H9 (cell line): ENCODE measurements around the gene DLAT. TPM values are rescaled to one million over a fixed set of nuclear protein-coding genes. Genes with fewer than 3 reads are reported as not detected.

Source experiments
- DNase-seq: peaks from one replicate; pipeline ENCODE4 v3.0.0-alpha.2; 2017
- H2AFZ ChIP-seq: one replicate; pipeline ENCODE4 v1.6.1; 2013; ENCODE audit warnings: mild to moderate bottlenecking, low read length, control low read depth, moderate library complexity
- H2AK5ac ChIP-seq: 2 replicates; pipeline ENCODE4 v1.6.1; 2013; ENCODE audit warnings: low read length, control low read depth, mixed read lengths; ENCODE audit not compliant: insufficient read length
- H2BK120ac ChIP-seq: one replicate; pipeline ENCODE4 v1.6.1; 2013; ENCODE audit warnings: low read depth, mild to moderate bottlenecking, low read length, control low read depth, inconsistent platforms; ENCODE audit not compliant: poor library complexity, severe bottlenecking
- H2BK12ac ChIP-seq: 2 replicates; pipeline ENCODE4 v1.6.1; 2013; ENCODE audit warnings: low read length, control low read depth, mixed read lengths, low read depth; ENCODE audit not compliant: insufficient read length
- H2BK15ac ChIP-seq: 2 replicates; pipeline ENCODE4 v1.6.1; 2013; ENCODE audit warnings: low read depth, low read length, control low read depth
- H2BK20ac ChIP-seq: one replicate; pipeline ENCODE4 v1.6.1; 2013; ENCODE audit warnings: low read depth, mild to moderate bottlenecking, low read length, control low read depth, inconsistent platforms; ENCODE audit not compliant: poor library complexity, severe bottlenecking
- H2BK5ac ChIP-seq: 2 replicates; pipeline ENCODE4 v1.6.1; 2013; ENCODE audit warnings: low read length, control low read depth, mixed read lengths; ENCODE audit not compliant: insufficient read length
- H3K14ac ChIP-seq: 2 replicates; pipeline ENCODE4 v1.6.1; 2013; ENCODE audit warnings: low read length, control low read depth; ENCODE audit not compliant: insufficient read depth
- H3K18ac ChIP-seq: 2 replicates; pipeline ENCODE4 v1.6.1; 2013; ENCODE audit warnings: low read depth, mild to moderate bottlenecking, mixed read lengths, low read length, control low read depth; ENCODE audit not compliant: insufficient read length
- H3K23ac ChIP-seq: 2 replicates; pipeline ENCODE4 v1.6.1; 2013; ENCODE audit warnings: low read length, control low read depth, mixed read lengths, low read depth; ENCODE audit not compliant: insufficient read length
- H3K23me2 ChIP-seq: 2 replicates; pipeline ENCODE4 v1.6.1; 2013; ENCODE audit warnings: low read depth, mild to moderate bottlenecking, mixed read lengths, low read length, control low read depth; ENCODE audit not compliant: insufficient read length, poor library complexity, severe bottlenecking
- H3K27ac ChIP-seq: 2 replicates; pipeline ENCODE4 v1.5.1; 2013; ENCODE audit warnings: low read length, control low read depth, mixed read lengths, low read depth; ENCODE audit not compliant: insufficient read length
- H3K27me3 ChIP-seq: 2 replicates; pipeline ENCODE4 v1.6.1; 2013; ENCODE audit warnings: low read length, control low read depth, inconsistent platforms; ENCODE audit not compliant: insufficient read depth
- H3K4ac ChIP-seq: 2 replicates; pipeline ENCODE4 v1.6.1; 2013; ENCODE audit warnings: low read depth, mild to moderate bottlenecking, control low read depth, inconsistent platforms, low read length, moderate library complexity
- H3K4me1 ChIP-seq: 2 replicates; pipeline ENCODE4 v1.6.1; 2013; ENCODE audit warnings: low read length, control low read depth, inconsistent platforms; ENCODE audit not compliant: insufficient read depth
- H3K4me2 ChIP-seq: 2 replicates; pipeline ENCODE4 v1.6.1; 2013; ENCODE audit warnings: low read length, control low read depth, mixed read lengths; ENCODE audit not compliant: insufficient read length, insufficient read depth
- H3K56ac ChIP-seq: 2 replicates; pipeline ENCODE4 v1.6.1; 2013; ENCODE audit warnings: low read depth, mild to moderate bottlenecking, mixed read lengths, low read length, control low read depth; ENCODE audit not compliant: insufficient read length
- H3K79me1 ChIP-seq: 2 replicates; pipeline ENCODE4 v1.6.1; 2013; ENCODE audit warnings: low read depth, mild to moderate bottlenecking, moderate library complexity, low read length, control low read depth, inconsistent platforms; ENCODE audit not compliant: insufficient read depth, poor library complexity, severe bottlenecking
- H3K79me2 ChIP-seq: 2 replicates; pipeline ENCODE4 v1.6.1; 2013; ENCODE audit warnings: low read length, control low read depth, inconsistent platforms; ENCODE audit not compliant: insufficient read depth
- H3K9ac ChIP-seq: 2 replicates; pipeline ENCODE4 v1.6.1; 2013; ENCODE audit warnings: low read length, control low read depth, mixed read lengths; ENCODE audit not compliant: insufficient read length; ENCODE audit errors: extremely low read depth
- H3K9me3 ChIP-seq: one replicate; pipeline ENCODE4 v1.6.1; 2013; ENCODE audit warnings: low read depth, low read length, inconsistent platforms; ENCODE audit not compliant: control insufficient read depth
- H3T11ph ChIP-seq: one replicate; pipeline ENCODE4 v1.6.1; 2013; ENCODE audit warnings: mild to moderate bottlenecking, low read length, control low read depth, inconsistent platforms
- H4K20me1 ChIP-seq: one replicate; pipeline ENCODE4 v1.6.1; 2013; ENCODE audit not compliant: control insufficient read depth, insufficient read length, insufficient read depth
- H4K5ac ChIP-seq: 2 replicates; pipeline ENCODE4 v1.6.1; 2013; ENCODE audit warnings: low read depth, mild to moderate bottlenecking, mixed read lengths, low read length, control low read depth; ENCODE audit not compliant: insufficient read length
- H4K8ac ChIP-seq: replicated peaks from 2 replicates; pipeline ENCODE4 v1.6.1; 2013; ENCODE audit warnings: low read length, control low read depth, mixed read lengths, low read depth; ENCODE audit not compliant: insufficient read length
- H4K91ac ChIP-seq: 2 replicates; pipeline ENCODE4 v1.6.1; 2013; ENCODE audit warnings: low read depth, mild to moderate bottlenecking, moderate library complexity, mixed read lengths, low read length, control low read depth; ENCODE audit not compliant: insufficient read length
- H3K27ac Mint-ChIP-seq, 3 experiments: 2 replicates in 2 of 3; 3 replicates in 1 of 3; pipeline ENCODE4 v1.8.0; 2020 to 2021; ENCODE audit warnings: mixed read lengths in 3 of 3, mild to moderate bottlenecking in 1 of 3, moderate library complexity in 1 of 3
- H3K27me3 Mint-ChIP-seq: 2 replicates; pipeline ENCODE4 v1.8.0; 2021; ENCODE audit warnings: low read depth, mild to moderate bottlenecking, moderate library complexity, mixed read lengths
- H3K36me3 Mint-ChIP-seq, 3 experiments: 2 replicates in 2 of 3; 3 replicates in 1 of 3; pipeline ENCODE4 v1.8.0; 2020 to 2021; ENCODE audit warnings: low read depth in 3 of 3, mixed read lengths in 3 of 3; ENCODE audit not compliant: insufficient read depth in 1 of 3
- H3K4me1 Mint-ChIP-seq, 2 experiments: 2 replicates each; pipeline ENCODE4 v1.8.0; 2020; ENCODE audit warnings: mixed read lengths in 2 of 2
- H3K4me3 Mint-ChIP-seq, 2 experiments: 2 replicates in 1 of 2; 3 replicates in 1 of 2; pipeline ENCODE4 v1.8.0; 2020 to 2021; ENCODE audit warnings: mild to moderate bottlenecking in 2 of 2, mixed read lengths in 2 of 2, moderate library complexity in 1 of 2
- H3K9me3 Mint-ChIP-seq, 2 experiments: 2 replicates in 1 of 2; 3 replicates in 1 of 2; pipeline ENCODE4 v1.8.0; 2020; ENCODE audit warnings: mild to moderate bottlenecking in 2 of 2, mixed read lengths in 2 of 2, moderate library complexity in 1 of 2
- WGBS: extraction: QIAGEN DNeasy Blood & Tissue Kit; methylation state at CpG from one replicate; pipeline ENCODE4 v1.1.7; 2013; ENCODE audit warnings: missing lambda C conversion rate, low lambda C conversion rate, mixed read lengths; ENCODE audit not compliant: insufficient read length; ENCODE audit errors: extremely low coverage; 5-methylcytosine and 5-hydroxymethylcytosine counted together
- total RNA-seq: library from RNA; stranded (reverse); gene quantifications from 2 replicates; pipeline ENCODE4 v1.2.1, GENCODE V29; 2021
- TF ChIP-seq, protein P1 (sequence below): fragments of 200-600 bp; sonication (generic); conservative IDR thresholded peaks from 3 replicates; pipeline ENCODE4 v1.8.0; 2021; ENCODE audit warnings: antibody characterized with exemption, mild to moderate bottlenecking

DLAT gene
- total RNA-seq, 1 experiment from 2014 or later, result 58.4 TPM

- no peak overlapping the region for H3K4ac ChIP-seq
- Mint-ChIP-seq H3K9me3 (peaks cover 0 to 4% of the 10 kb centered on the region in 2 experiments; a peak in 2 of 5 replicates), H3K27me3 (peaks cover 2% of the 10 kb centered on the region; the same call in 1 of the 2 replicates), H3K36me3 (peaks cover 5 to 81% (median 59%) of the 10 kb centered on the region in 3 experiments; a peak in 5 of 7 replicates), H3K4me3 (no peak overlapping the region), H3K27ac (peak overlapping the region in 1 of 3 experiments; percentile 84; a peak in 2 of 7 replicates), H3K4me1 (peaks cover 14 to 17% of the 10 kb centered on the region in 2 experiments)
- H3K27ac ChIP-seq, result no peak overlapping the region
- H4K8ac ChIP-seq, result no peak overlapping the region
- H3K9ac ChIP-seq, result no peak overlapping the region
- DNase-seq, result no peak
- H2BK20ac ChIP-seq, result no peak overlapping the region
- no peak overlapping the region for H3K4me2 ChIP-seq
- H3K14ac ChIP-seq, result no peak overlapping the region
- H3T11ph ChIP-seq, result no peak overlapping the region
- peaks cover 5% of the 10 kb centered on the region for H3K23me2 ChIP-seq
- H4K5ac ChIP-seq, result no peak overlapping the region
- H4K20me1 ChIP-seq, result no peaks in the 10 kb centered on the region
- peaks cover 13% of the 10 kb centered on the region; the same call in 1 of the 2 replicates for H3K79me2 ChIP-seq
- no peak overlapping the region for H2BK12ac ChIP-seq
- no peaks in the 10 kb centered on the region for H3K79me1 ChIP-seq
- WGBS, result no CpG with 5 or more reads among the region's 4 CpGs
- no peak overlapping the region for H3K56ac ChIP-seq
- no peaks in the 10 kb centered on the region for H3K27me3 ChIP-seq
- H4K91ac ChIP-seq, result no peak overlapping the region
- H3K4me1 ChIP-seq, result no peaks in the 10 kb centered on the region
- no peaks in the 10 kb centered on the region for H3K9me3 ChIP-seq
- no peak overlapping the region for H3K23ac ChIP-seq
- no peak overlapping the region for H3K18ac ChIP-seq
- no peak overlapping the region for H2AK5ac ChIP-seq
- no peak overlapping the region for H2BK5ac ChIP-seq
- no peak overlapping the region for H2BK120ac ChIP-seq
- no peak overlapping the region for H2BK15ac ChIP-seq
- TF ChIP-seq, protein P1, sequence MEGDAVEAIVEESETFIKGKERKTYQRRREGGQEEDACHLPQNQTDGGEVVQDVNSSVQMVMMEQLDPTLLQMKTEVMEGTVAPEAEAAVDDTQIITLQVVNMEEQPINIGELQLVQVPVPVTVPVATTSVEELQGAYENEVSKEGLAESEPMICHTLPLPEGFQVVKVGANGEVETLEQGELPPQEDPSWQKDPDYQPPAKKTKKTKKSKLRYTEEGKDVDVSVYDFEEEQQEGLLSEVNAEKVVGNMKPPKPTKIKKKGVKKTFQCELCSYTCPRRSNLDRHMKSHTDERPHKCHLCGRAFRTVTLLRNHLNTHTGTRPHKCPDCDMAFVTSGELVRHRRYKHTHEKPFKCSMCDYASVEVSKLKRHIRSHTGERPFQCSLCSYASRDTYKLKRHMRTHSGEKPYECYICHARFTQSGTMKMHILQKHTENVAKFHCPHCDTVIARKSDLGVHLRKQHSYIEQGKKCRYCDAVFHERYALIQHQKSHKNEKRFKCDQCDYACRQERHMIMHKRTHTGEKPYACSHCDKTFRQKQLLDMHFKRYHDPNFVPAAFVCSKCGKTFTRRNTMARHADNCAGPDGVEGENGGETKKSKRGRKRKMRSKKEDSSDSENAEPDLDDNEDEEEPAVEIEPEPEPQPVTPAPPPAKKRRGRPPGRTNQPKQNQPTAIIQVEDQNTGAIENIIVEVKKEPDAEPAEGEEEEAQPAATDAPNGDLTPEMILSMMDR, result no peak
- no peak overlapping the region for H2AFZ ChIP-seq
These were observed 57.5 kb downstream of the DLAT start for GRCh38 chr11:112082729-112083128.
